Activated CD4-positive, CD25-positive, alpha-beta regulatory T cell treated with anti-CD3 and anti-CD28 coated beads, Interleukin-2, amount 50 U/mL, for 24 hours (primary cell): ENCODE measurements around the gene ZSWIM7.
"Not testable (repeated sequence)": the region's sequence is repeated elsewhere in the genome, so short reads cannot be mapped to it uniquely, and the experiment has no call there.

Source experiments
- ATAC-seq, 2 donors: fragments of 150-1000 bp; cut with Tn5 transposase; one replicate each; pipeline ENCODE4 v1.10.0; 2021; ENCODE audit warnings: mild to moderate bottlenecking in 1 of 2, moderate library complexity in 1 of 2

The ZSWIM7 gene

GRCh38 chr17:15955793-15956541, 43.5 kb downstream of the ZSWIM7 start:
- no peak for ATAC-seq

GRCh38 chr17:15954222-15954621, 45.3 kb downstream of the ZSWIM7 start:
- ATAC-seq, result no peak

GRCh38 chr17:15952916-15953790, 46.4 kb downstream of the ZSWIM7 start:
- ATAC-seq, result no peak

- no peak for ATAC-seq
Measured at GRCh38 chr17:15952048-15952532, 47.4 kb downstream of the ZSWIM7 start.

- ATAC-seq, result no peak
Measured at GRCh38 chr17:15951368-15952047, 48.0 kb downstream of the ZSWIM7 start.

- ATAC-seq, result no peak
Measured at GRCh38 chr17:15947976-15948752, 51.3 kb downstream of the ZSWIM7 start.

- ATAC-seq, result no peak
Measured at GRCh38 chr17:15947271-15947670, 52.2 kb downstream of the ZSWIM7 start.

- ATAC-seq, result no peak
Measured at GRCh38 chr17:15946611-15947120, 52.8 kb downstream of the ZSWIM7 start.

- peak in 1 of 2 donors; percentile 4 for ATAC-seq
Measured at GRCh38 chr17:15945527-15946191, 53.8 kb downstream of the ZSWIM7 start.

- peak; percentile 61 to 62 for ATAC-seq
Measured at GRCh38 chr17:15944759-15945526, 54.6 kb downstream of the ZSWIM7 start, which contains the start of gene ADORA2B. ADORA2B (plus strand) TSS chr17:15945130; CDS start chr17:15945249, 119 bp downstream.

- peak in 1 of 2 donors; percentile 49 for ATAC-seq
Measured at GRCh38 chr17:15943971-15944758, 55.3 kb downstream of the ZSWIM7 start.

GRCh38 chr17:15942207-15942833, 57.2 kb downstream of the ZSWIM7 start:
- no peak for ATAC-seq

GRCh38 chr17:15941781-15942180, 57.7 kb downstream of the ZSWIM7 start:
- no peak for ATAC-seq

GRCh38 chr17:15936481-15936880, 63.0 kb downstream of the ZSWIM7 start:
- ATAC-seq, result not testable (repeated sequence)

- ATAC-seq, result no peak
Measured at GRCh38 chr17:15935891-15936290, 63.6 kb downstream of the ZSWIM7 start.

- ATAC-seq, result no peak
Measured at GRCh38 chr17:15934866-15935265, 64.6 kb downstream of the ZSWIM7 start.

GRCh38 chr17:15931394-15931793, 68.1 kb downstream of the ZSWIM7 start:
- ATAC-seq, result no peak

GRCh38 chr17:15930426-15930825, 69.1 kb downstream of the ZSWIM7 start:
- no peak for ATAC-seq

- ATAC-seq, result no peak
Measured at GRCh38 chr17:15929941-15930340, 69.6 kb downstream of the ZSWIM7 start.
